GM19238 (cell line): Measurements from ENCODE around the gene LTBP3.
A peak's percentile ranks its signal among the peaks of the same experiment; 100 is the strongest.
"Not testable (repeated sequence)": the region's sequence is repeated elsewhere in the genome, so short reads cannot be mapped to it uniquely, and the experiment has no call there.

Experiments used
- DNase-seq: peaks from one replicate; pipeline ENCODE4 v3.0.0; 2011; ENCODE audit warnings: low spot score; ENCODE audit not compliant: insufficient read length

LTBP3 gene

DNA sequence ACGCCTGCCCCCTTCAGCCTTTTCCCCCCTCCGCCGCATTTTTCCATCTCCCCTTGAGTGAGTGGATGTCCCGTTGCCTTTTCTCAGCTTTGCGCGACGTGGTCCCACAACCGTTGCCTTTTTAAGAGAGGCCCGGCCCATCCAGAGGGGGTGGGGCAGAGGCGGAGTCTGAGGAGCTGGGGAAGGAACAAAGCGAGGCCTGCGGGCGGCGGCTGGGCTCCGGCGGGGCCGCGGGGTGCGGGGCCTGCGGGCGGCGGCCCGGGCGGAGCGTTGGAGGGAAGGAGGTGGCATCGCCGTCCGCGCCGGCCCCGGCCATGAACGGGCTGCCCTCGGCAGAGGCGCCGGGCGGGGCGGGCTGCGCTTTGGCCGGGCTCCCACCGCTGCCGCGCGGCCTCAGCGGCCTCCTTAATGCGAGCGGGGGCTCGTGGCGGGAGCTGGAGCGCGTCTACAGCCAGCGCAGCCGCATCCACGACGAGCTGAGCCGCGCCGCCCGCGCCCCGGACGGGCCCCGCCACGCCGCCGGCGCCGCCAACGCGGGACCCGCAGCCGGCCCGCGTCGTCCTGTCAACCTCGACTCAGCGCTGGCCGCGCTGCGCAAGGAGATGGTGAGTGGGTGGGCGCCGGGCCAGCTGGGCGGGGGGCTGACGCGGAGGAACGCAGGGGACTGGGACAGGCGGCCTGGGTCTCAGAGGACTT lies 14.3 kb upstream of the LTBP3 start, which contains the start of gene FAM89B:
FAM89B (plus strand) TSS at position 183 of the 696 bp plus-strand sequence; CDS start at position 315, 132 bp downstream.
- DNase-seq, result peak; percentile 83

GRCh38 chr11:65571940-65572339 lies 13.8 kb upstream of the LTBP3 start:
- no peak for DNase-seq

DNA sequence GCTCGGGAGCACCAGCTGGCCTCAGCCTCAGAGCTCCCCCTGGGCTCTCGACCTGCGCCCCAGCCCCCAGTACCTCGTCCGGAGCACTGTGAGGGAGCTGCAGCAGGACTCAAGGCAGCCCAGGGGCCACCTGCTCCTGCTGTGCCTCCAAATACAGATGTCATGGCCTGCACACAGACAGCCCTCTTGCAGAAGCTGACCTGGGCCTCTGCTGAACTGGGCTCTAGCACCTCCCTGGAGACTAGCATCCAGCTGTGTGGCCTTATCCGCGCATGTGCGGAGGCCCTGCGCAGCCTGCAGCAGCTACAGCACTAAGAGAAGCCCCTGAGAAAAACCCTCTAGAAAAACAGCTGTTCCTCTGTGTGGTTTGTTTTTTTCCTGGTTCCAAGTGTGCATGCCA lies 13.3 kb upstream of the LTBP3 start:
- no peak for DNase-seq

GRCh38 chr11:65569973-65570918 lies 12.1 kb upstream of the LTBP3 start, which contains the start of gene ZNRD2:
TSS of gene ZNRD2 (plus strand) at chr11:65570477. CDS start at chr11:65570492, 15 bp downstream.
- DNase-seq, result peak; percentile 98

DNA sequence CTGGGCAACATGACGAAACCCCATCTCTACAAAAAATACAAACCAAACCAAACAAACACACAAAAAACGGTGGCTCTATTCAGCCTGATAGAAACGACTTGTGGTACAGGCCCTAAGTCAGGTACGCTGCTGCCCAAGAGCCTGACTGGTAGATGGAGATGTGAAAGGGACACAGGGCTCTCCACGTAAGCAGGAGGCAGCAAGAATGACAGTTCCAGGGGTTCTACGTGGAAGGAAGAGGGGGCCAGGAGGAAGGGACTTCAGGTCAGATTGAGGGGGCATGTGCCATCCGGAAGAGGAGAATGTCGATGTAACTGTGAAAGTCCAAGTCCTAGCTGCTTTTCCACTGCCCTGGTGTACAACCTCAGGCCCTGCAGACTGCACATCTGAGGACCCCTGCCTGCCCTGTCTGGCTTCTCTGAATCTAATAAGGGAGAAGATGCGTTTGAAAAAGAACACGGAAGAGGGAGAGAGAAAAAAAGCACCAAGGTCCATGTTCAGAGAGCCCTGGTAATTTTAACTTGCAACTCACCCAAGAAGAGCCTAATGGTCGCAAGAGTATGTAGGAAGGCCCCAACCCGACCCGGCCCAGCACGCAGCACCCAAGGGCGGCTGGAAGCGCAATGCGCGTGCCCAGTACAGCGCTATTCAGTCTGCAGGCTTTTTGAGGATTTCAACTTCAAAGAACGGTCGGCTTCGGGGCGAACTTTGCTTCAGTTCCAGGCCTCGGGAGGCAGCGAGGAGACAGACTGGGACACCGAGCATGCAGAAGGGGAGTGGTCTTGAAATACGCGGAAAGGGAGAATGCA lies 11.2 kb upstream of the LTBP3 start:
- no peak for DNase-seq

DNA sequence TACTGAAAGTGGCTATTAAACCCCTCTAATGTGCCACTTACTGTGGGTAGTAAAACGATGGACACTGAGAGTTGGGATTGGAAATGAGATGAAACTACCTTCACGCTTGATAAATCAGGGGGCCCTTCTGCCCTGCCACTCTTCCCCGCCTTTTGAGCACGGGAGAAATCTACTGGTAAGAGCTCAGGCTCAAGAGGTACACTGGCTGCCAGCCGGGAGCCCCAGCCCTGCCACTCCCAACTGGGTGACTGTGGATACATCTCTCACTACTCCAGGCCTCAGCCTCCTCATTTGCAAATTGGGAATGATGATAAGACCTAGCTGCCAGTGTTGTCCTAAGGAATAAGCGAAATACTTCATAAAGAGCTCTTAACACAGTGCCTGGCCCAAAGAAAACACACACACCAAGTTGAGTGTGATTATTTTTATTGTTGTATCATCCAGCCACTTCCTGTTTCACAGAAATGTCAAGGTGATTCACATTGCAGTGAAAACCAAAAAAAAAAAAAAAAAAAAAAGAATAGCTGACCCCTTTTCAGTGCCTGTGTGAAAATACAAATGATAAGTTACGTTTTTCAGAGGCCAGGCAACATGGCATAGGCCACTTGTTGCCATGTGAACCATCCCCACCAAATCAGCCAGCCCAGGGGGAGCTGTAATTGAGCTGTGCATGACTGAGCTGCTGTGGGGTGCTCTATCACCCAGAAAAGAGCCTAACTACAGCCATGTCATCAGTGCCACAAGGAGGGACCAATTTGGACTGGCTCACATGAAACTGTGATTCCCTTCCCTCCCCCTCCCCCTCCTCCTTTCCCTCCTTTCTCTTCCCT lies 7.7 kb upstream of the LTBP3 start:
- no peak for DNase-seq

- DNase-seq, result not testable (repeated sequence)
These were observed 6.9 kb upstream of the LTBP3 start for GRCh38 chr11:65564879-65565559.

- DNase-seq, result no peak
These were observed 5.4 kb upstream of the LTBP3 start for GRCh38 chr11:65563601-65564000.

DNA sequence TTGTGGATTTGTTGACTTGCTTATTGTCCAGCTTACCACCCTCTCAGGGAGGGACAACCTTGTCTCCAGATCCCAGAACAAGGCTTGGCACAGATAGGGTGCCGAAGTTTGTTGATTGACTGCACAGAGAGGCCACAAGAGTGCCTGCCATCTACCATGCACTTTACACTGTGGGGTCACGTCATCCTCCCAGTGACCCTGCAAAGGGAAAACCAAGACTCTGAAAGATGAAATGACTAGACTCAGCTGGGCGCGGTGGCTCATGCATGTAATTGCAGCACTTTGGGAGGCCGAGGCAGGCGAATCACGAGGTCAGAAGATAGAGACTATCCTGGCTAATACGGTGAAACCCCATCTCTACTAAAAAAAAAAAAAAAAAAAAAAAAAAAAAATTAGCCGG lies 4.6 kb upstream of the LTBP3 start:
- DNase-seq, result no peak

- DNase-seq, result no peak
These were observed 3.9 kb upstream of the LTBP3 start for GRCh38 chr11:65562020-65562419.

DNA sequence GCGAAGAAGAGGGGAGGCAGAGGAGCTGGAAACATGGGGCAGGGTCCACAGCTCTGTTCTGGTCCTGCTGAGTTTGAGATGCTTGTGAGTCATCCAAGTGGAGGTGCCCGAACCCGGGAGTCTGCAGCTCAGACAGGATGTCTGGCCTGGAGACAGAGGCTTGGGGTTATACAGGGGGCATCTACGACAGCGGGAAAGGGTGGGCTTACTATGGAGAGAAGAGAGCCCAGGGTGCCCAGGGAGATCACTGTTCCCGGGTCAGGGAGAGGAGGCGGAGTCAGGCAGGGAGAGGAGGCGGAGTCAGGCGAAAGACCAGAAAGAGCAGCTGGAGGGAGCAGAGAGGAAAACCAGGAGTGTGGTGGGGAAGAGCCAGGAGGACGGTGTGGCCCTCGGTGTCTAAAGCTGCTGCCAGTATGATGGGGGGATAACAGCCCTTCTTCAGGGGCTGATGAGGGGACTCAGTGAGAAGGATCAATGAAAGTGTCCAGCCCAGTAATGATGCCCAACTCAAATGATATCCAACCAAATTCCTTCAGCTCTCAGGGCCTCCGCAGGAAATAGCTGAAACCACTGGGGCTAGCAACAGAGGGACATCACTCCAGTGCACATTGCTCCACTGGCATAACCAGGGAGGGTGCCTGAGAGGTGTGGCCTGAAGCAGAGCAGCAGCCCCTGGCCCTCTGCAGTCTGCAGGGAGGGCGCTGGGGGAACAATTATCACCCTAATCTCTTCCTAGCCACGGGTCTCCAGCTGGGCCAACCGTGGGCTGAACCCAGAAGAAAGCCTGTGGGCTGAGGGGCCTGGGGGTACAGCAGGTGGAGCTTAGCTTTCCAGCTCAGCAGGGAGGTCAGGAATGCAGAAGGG lies 2.6 kb upstream of the LTBP3 start:
- no peak for DNase-seq

GRCh38 chr11:65559951-65560537 lies 1.9 kb upstream of the LTBP3 start:
- DNase-seq, result no peak

GRCh38 chr11:65559535-65559934 lies 1.4 kb upstream of the LTBP3 start:
- no peak for DNase-seq

DNA sequence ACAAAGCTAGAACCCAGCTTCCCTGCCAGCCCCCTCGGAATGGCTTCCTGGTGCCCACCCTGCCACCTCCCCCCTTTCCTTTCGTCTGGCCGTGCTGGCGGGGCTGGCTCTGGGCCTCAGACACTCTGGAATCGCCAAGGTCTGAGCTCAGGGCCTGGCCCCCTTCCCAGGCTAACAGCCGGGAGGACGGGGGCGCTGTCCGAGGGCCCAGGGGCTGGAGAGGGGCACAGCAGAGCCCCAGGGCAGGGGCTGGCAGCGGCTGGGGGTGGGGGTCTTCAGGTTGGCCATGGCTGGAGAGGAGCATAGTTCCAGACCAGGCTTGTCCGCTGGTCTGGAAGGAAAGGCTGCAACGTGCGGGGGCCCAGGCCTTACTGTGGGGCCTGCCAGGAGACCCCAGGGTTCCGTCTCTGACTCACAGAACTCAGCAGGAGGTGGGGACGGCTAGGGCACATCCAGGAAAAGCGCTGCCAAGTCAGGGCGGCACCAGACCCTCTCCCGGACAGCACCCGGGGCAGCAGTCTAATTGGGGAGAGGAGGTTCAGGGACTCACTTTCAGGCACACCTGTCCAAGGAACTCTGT lies 861 bp upstream of the LTBP3 start:
- no peak for DNase-seq

DNA sequence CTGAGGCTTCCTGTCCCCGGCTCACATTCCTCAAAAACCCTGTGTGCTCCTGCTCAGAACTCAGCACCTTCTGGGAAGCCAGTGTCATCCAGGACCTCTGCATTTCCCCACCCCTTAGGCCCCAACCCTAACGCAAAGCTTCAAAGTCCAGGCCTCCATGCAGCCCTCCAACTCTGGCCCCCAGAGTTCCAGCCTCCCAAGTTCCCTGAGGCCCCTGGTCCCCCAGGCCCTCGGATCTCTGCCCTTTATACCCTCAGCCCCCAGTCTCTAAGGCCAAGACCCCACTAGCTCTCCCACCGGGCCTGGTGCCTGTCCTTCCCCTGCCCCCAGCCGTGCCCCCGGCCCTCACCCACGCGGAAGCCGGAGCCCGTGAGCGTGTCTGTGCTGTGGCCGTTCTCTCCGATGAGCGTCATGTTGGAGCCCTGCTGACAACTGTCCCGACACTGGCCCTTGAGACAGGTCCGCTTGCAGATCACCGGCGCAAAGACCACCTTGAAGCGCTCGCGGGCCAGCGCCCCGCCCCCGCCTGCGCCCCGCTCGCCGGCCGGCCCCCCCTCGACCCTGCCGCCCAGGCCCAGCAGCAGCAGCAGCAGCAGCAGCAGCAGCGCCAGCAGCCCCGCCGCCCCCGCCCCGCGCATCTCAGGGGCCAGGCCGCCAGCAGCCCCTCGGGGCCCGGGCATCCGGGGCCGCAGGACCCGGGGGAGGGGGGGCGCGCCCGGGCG lies 718 bp downstream of the LTBP3 start:
- DNase-seq, result no peak

GRCh38 chr11:65556470-65557279 lies 1.5 kb downstream of the LTBP3 start:
- DNase-seq, result no peak

DNA sequence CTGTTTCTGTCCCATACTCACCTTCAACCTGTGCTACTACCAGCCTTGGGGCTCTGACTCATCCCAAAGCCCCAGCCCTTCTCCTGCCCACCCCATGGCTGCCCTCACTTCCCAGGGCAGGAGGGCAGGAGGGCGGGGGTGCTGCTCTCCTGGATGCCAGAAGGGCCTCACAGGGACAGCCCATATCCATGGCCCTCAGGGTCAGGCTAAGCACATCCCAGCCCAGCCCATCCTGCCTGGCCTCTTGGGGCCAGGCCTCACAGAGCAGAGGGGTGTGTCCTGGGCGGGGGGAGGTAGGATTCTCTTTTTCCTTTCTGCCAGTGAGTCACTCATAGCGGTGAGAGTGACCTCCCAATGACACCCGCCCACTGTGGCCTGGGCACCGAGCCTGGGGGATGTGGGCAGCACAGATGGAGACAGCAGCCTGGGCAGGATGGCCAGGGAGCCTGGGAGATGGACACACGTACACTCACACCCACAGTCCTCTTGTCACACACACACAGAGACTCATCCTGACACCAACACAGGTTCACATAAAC lies 2.4 kb downstream of the LTBP3 start:
- DNase-seq, result no peak
